Uterus (tissue), 4 donors: ENCODE results near the gene CYBC1. TPM values are rescaled to one million over a fixed set of nuclear protein-coding genes. Genes with fewer than 3 reads are reported as not detected.

ENCODE experiments used
- DNase-seq, 2 donors: peaks; one replicate each; pipeline ENCODE4 v3.0.0-alpha.2; 2019 to 2020
- H3K27ac ChIP-seq, 2 donors: fragments of 200-600 bp; sonication (generic); 1 replicate in 1 of 2; 2 replicates in 1 of 2; pipeline ENCODE4 v1.5.1; 2016 to 2018
- H3K27me3 ChIP-seq, 2 donors: fragments of 200-600 bp; sonication (generic); one replicate each; pipeline ENCODE4 v1.5.1; 2018 to 2019; ENCODE audit warnings: control low read depth in 1 of 2
- H3K36me3 ChIP-seq, 2 donors: fragments of 200-600 bp; sonication (generic); one replicate each; pipeline ENCODE4 v1.5.1; 2019; ENCODE audit warnings: control low read depth in 1 of 2
- H3K4me1 ChIP-seq, 2 donors: fragments of 200-600 bp; sonication (generic); one replicate each; pipeline ENCODE4 v1.5.1; 2018 to 2019; ENCODE audit warnings: control low read depth in 1 of 2
- H3K4me3 ChIP-seq, 2 donors: fragments of 200-600 bp; sonication (generic); 1 replicate in 1 of 2; 2 replicates in 1 of 2; pipeline ENCODE4 v1.5.1; 2018 to 2019; ENCODE audit warnings: mild to moderate bottlenecking in 1 of 2
- H3K9me3 ChIP-seq, 2 donors: fragments of 200-600 bp; sonication (generic); one replicate each; pipeline ENCODE4 v1.5.1; 2019; ENCODE audit warnings: control low read depth in 1 of 2
- CTCF ChIP-seq, 4 experiments: fragments of 200-600 bp in 2 of 4; fragments of 450-650 bp in 2 of 4; sonication (generic) in 2 of 4; IDR thresholded peaks; one replicate each; pipeline ENCODE4 v1.5.1; 2016 to 2019; ENCODE audit warnings: antibody characterized with exemption in 4 of 4, mild to moderate bottlenecking in 2 of 4, moderate library complexity in 1 of 4
- POLR2A ChIP-seq, 2 donors: fragments of 450-650 bp; IDR thresholded peaks; one replicate each; pipeline ENCODE4 v1.6.1; 2016; ENCODE audit warnings: antibody characterized with exemption in 2 of 2, mild to moderate bottlenecking in 1 of 2, moderate library complexity in 1 of 2
- intact Hi-C: fragments of 100-400 bp; cut with DNase I; formaldehyde crosslinking; loops from one replicate; pipeline ENCODE4 v1.15.1; 2023; ENCODE audit warnings: low total_unique reads
- total RNA-seq, 4 donors: library from RNA; depleted of rRNA in 3 of 4; stranded (reverse); fragments of >200 nt in 3 of 4; gene quantifications; one replicate each; pipeline versions ENCODE4 v1.1.0 to v1.2.4, GENCODE V29; 2014 to 2023
- donor health status: DM: yes; HTN: yes; CAD: no.

CYBC1 gene
- total RNA-seq, 4 donors from 2014 or later = 12.0 to 93.7 (median 32.5) TPM

GRCh38 chr17:82495844-82496528 lies 45.4 kb upstream of the CYBC1 start:
- Histone ChIP-seq H3K4me1 (peaks cover 4 to 5% of the 10 kb centered on the region in 2 donors), H3K4me3 (no peak overlapping the region), H3K27me3 (no peaks in the 10 kb centered on the region), H3K27ac (peak overlapping the region; percentile 91 to 94), H3K9me3 (no peaks in the 10 kb centered on the region), H3K36me3 (no peaks in the 10 kb centered on the region)
- intact Hi-C loops = loop anchor here (10.0 kb wide), 1 partner anchor 59 kb away; no protein-coding TSS in a partner anchor
- DNase-seq = no peak
- no peak for TF ChIP-seq CTCF (IDR thresholded peaks at IDR 0.05)
- TF ChIP-seq POLR2A (IDR thresholded peaks at IDR 0.05) = no peak

- Histone ChIP-seq H3K27ac (peak overlapping the region; percentile 28 to 91), H3K9me3 (no peaks in the 10 kb centered on the region), H3K4me1 (peaks cover 4 to 5% of the 10 kb centered on the region in 2 donors), H3K4me3 (no peak overlapping the region), H3K36me3 (no peaks in the 10 kb centered on the region), H3K27me3 (no peaks in the 10 kb centered on the region)
- intact Hi-C loops = loop anchor here (10.0 kb wide), 1 partner anchor 60 kb away; no protein-coding TSS in a partner anchor
- peak; percentile 90 to 92 for DNase-seq
- peak; percentile 78 to 96 (median 87) for TF ChIP-seq CTCF (IDR thresholded peaks at IDR 0.05)
- no peak for TF ChIP-seq POLR2A (IDR thresholded peaks at IDR 0.05)
Measured at GRCh38 chr17:82494236-82495055, 43.9 kb upstream of the CYBC1 start.

- H3K27ac ChIP-seq = peak overlapping the region in 1 of 2 donors; percentile 2
- H3K9me3 ChIP-seq = no peaks in the 10 kb centered on the region
- H3K36me3 ChIP-seq = no peaks in the 10 kb centered on the region
- no peak overlapping the region for H3K4me3 ChIP-seq
- DNase-seq = no peak
- intact Hi-C loops = loop anchor here (10.0 kb wide), 1 partner anchor 61 kb away; no protein-coding TSS in a partner anchor
- peaks cover 4 to 5% of the 10 kb centered on the region in 2 donors for H3K4me1 ChIP-seq
- TF ChIP-seq CTCF (IDR thresholded peaks at IDR 0.05) = no peak
- TF ChIP-seq POLR2A (IDR thresholded peaks at IDR 0.05) = no peak
- no peaks in the 10 kb centered on the region for H3K27me3 ChIP-seq
Measured at GRCh38 chr17:82493226-82493781, 42.8 kb upstream of the CYBC1 start.

GRCh38 chr17:82492643-82493225 lies 42.2 kb upstream of the CYBC1 start:
- intact Hi-C loops = loop anchor here (10.0 kb wide), 1 partner anchor 62 kb away; no protein-coding TSS in a partner anchor
- Histone ChIP-seq H3K4me1 (peaks cover 4 to 5% of the 10 kb centered on the region in 2 donors), H3K36me3 (no peaks in the 10 kb centered on the region), H3K9me3 (no peaks in the 10 kb centered on the region), H3K27me3 (no peaks in the 10 kb centered on the region), H3K27ac (no peak overlapping the region), H3K4me3 (no peak overlapping the region)
- no peak for TF ChIP-seq POLR2A (IDR thresholded peaks at IDR 0.05)
- no peak for TF ChIP-seq CTCF (IDR thresholded peaks at IDR 0.05)
- no peak for DNase-seq
